ENCODE data around the gene HECW1.

The HECW1 gene

GRCh38 chr7:43509906-43510305 lies 397.5 kb downstream of the HECW1 start:
- TF ChIP-seq NFRKB (IDR thresholded peaks at IDR 0.05) (no peak), TARDBP (IDR thresholded peaks at IDR 0.05) (no peak), FOXM1 (IDR thresholded peaks at IDR 0.05; ENCODE audit: borderline replicate concordance) (no peak), SP1 (IDR thresholded peaks at IDR 0.05) (no peak), LEF1 (IDR thresholded peaks at IDR 0.05; ENCODE audit: borderline replicate concordance) (no peak), ARNT (IDR thresholded peaks at IDR 0.05) (no peak), BHLHE40 (IDR thresholded peaks at IDR 0.05; ENCODE audit: borderline replicate concordance) (no peak), FOXK2 (IDR thresholded peaks at IDR 0.05) (no peak), SUZ12 (IDR thresholded peaks at IDR 0.05) (no peak), CTBP1 (IDR thresholded peaks at IDR 0.05; ENCODE audit: borderline replicate concordance) (no peak), ZNF384 (IDR thresholded peaks at IDR 0.05) (no peak), ELF4 (IDR thresholded peaks at IDR 0.05) (no peak)
- TF ChIP-seq, protein P1, sequence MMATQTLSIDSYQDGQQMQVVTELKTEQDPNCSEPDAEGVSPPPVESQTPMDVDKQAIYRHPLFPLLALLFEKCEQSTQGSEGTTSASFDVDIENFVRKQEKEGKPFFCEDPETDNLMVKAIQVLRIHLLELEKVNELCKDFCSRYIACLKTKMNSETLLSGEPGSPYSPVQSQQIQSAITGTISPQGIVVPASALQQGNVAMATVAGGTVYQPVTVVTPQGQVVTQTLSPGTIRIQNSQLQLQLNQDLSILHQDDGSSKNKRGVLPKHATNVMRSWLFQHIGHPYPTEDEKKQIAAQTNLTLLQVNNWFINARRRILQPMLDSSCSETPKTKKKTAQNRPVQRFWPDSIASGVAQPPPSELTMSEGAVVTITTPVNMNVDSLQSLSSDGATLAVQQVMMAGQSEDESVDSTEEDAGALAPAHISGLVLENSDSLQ (IDR thresholded peaks at IDR 0.05) = no peak
- ChIA-PET POLR2A (no interaction called here), CTCF (interaction anchor here (1.2 kb wide), 1 partner anchor 72 kb away, joined by 3 read pairs; no protein-coding TSS in a partner anchor)
- no peak for DNase-seq (ENCODE audit: extremely low spot score)

GRCh38 chr7:43511029-43511428 lies 398.6 kb downstream of the HECW1 start:
- ChIA-PET POLR2A (no interaction called here), CTCF (no interaction called here)
- TF ChIP-seq L3MBTL2 (conservative IDR thresholded peaks at IDR 0.05) (no peak), CTBP1 (IDR thresholded peaks at IDR 0.05; ENCODE audit: borderline replicate concordance) (no peak), ARNT (IDR thresholded peaks at IDR 0.05) (no peak), TARDBP (IDR thresholded peaks at IDR 0.05) (no peak), BHLHE40 (IDR thresholded peaks at IDR 0.05; ENCODE audit: borderline replicate concordance) (no peak), SP1 (IDR thresholded peaks at IDR 0.05) (no peak), LEF1 (IDR thresholded peaks at IDR 0.05; ENCODE audit: borderline replicate concordance) (no peak), FOXM1 (IDR thresholded peaks at IDR 0.05; ENCODE audit: borderline replicate concordance) (no peak), ZNF384 (IDR thresholded peaks at IDR 0.05) (no peak)
- no peak for DNase-seq (ENCODE audit: extremely low spot score)

DNA sequence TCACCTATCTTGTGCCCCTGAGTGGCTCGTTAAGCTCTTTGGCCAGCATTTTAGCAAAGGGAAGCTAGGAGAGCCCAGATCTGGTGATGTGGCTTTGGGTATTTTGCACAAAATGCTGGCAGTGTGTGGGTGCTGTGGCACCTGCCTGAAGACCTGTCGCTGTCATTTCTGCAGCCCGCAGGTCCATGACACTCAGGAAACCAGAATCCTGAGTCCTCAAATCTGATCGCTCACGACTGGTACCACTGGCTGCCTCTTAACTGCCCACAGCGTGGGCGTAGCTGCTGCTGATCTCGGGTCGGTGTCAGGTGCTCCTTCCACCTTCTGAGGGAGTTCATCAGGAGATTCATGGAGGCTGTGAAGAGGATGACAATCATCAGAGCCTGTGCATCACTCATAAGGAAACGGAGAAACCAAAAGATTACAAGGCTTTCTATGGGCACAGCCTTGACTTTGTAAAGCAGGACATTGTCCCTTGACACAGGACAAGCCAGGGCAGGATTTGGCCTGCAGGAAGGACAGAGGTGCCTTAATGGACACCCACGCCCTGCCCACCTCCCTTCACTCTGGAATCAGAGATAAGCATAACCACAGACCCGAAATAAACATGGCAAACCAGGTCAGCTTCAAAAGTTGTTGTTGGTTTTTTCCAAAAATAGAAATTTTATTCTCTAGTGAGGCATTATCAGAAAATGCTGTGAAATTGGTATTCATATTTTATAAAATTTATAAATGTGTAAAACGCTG lies 399.5 kb downstream of the HECW1 start:
- POLR2A ChIA-PET = no interaction called here
- no peak for DNase-seq (ENCODE audit: extremely low spot score)
- TF ChIP-seq, protein P1 (IDR thresholded peaks at IDR 0.05) = no peak
- TF ChIP-seq LEF1 (IDR thresholded peaks at IDR 0.05; ENCODE audit: borderline replicate concordance) (no peak), CTBP1 (IDR thresholded peaks at IDR 0.05; ENCODE audit: borderline replicate concordance) (no peak), ELF4 (IDR thresholded peaks at IDR 0.05) (no peak), FOXK2 (IDR thresholded peaks at IDR 0.05) (no peak), HDGF (IDR thresholded peaks at IDR 0.05; ENCODE audit: borderline replicate concordance) (no peak), BHLHE40 (IDR thresholded peaks at IDR 0.05; ENCODE audit: borderline replicate concordance) (no peak), FOXM1 (IDR thresholded peaks at IDR 0.05; ENCODE audit: borderline replicate concordance) (no peak)
- CTCF ChIA-PET = no interaction called here

- CTCF ChIA-PET = no interaction called here
- no peak for DNase-seq (ENCODE audit: extremely low spot score)
- no peak for TF ChIP-seq FOXA1 (IDR thresholded peaks at IDR 0.05)
- TF ChIP-seq NFRKB (IDR thresholded peaks at IDR 0.05) = no peak
- TF ChIP-seq SP1 (IDR thresholded peaks at IDR 0.05) = no peak
- no peak for TF ChIP-seq FOXM1 (IDR thresholded peaks at IDR 0.05; ENCODE audit: borderline replicate concordance)
- TF ChIP-seq BHLHE40 (IDR thresholded peaks at IDR 0.05; ENCODE audit: borderline replicate concordance) = no peak
- TF ChIP-seq, protein P1 (IDR thresholded peaks at IDR 0.05) = no peak
- POLR2A ChIA-PET = no interaction called here
Measured at GRCh38 chr7:43513251-43513650, 400.8 kb downstream of the HECW1 start.

- DNase-seq (ENCODE audit: extremely low spot score) = no peak
- POLR2A ChIA-PET = no interaction called here
- no peak for TF ChIP-seq NFRKB (IDR thresholded peaks at IDR 0.05)
- no peak for TF ChIP-seq CTBP1 (IDR thresholded peaks at IDR 0.05; ENCODE audit: borderline replicate concordance)
- no peak for TF ChIP-seq ARNT (IDR thresholded peaks at IDR 0.05)
- no peak for TF ChIP-seq TARDBP (IDR thresholded peaks at IDR 0.05)
- no peak for TF ChIP-seq ELF4 (IDR thresholded peaks at IDR 0.05)
- no peak for TF ChIP-seq SP1 (IDR thresholded peaks at IDR 0.05)
- no peak for TF ChIP-seq LEF1 (IDR thresholded peaks at IDR 0.05; ENCODE audit: borderline replicate concordance)
- TF ChIP-seq FOXK2 (IDR thresholded peaks at IDR 0.05) = no peak
- no peak for TF ChIP-seq FOXA1 (IDR thresholded peaks at IDR 0.05)
- no peak for TF ChIP-seq FOXM1 (IDR thresholded peaks at IDR 0.05; ENCODE audit: borderline replicate concordance)
- CTCF ChIA-PET = no interaction called here
Measured at GRCh38 chr7:43516581-43517342, 404.3 kb downstream of the HECW1 start.

DNA sequence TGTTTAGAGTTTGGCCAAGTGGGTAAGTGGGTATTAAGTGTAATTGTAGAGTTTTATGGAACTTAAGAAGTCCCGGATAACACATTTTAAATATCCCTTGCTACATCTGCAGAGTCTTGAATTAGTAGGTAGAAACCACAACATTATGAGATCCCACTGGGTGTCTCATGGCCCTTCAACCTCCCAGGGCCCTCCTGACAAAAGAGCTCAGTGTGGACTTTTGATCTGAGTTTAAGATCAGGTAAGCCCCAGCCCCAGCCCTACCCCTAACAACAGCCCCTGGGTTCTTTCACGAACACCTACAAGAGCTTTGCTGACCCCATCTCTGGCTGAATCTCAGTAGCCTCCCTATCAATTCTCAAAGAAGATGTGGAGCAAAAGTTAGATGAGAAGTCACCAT lies 405.0 kb downstream of the HECW1 start:
- ChIA-PET CTCF (no interaction called here), POLR2A (no interaction called here)
- no peak for TF ChIP-seq NFRKB (IDR thresholded peaks at IDR 0.05)
- TF ChIP-seq ARNT (IDR thresholded peaks at IDR 0.05) = no peak
- no peak for TF ChIP-seq FOXM1 (IDR thresholded peaks at IDR 0.05; ENCODE audit: borderline replicate concordance)
- TF ChIP-seq L3MBTL2 (conservative IDR thresholded peaks at IDR 0.05) = no peak
- no peak for TF ChIP-seq CTBP1 (IDR thresholded peaks at IDR 0.05; ENCODE audit: borderline replicate concordance)
- TF ChIP-seq SP1 (IDR thresholded peaks at IDR 0.05) = no peak
- TF ChIP-seq ELF4 (IDR thresholded peaks at IDR 0.05) = no peak
- no peak for TF ChIP-seq SUZ12 (IDR thresholded peaks at IDR 0.05)
- no peak for TF ChIP-seq FOXK2 (IDR thresholded peaks at IDR 0.05)
- TF ChIP-seq FOXA1 (IDR thresholded peaks at IDR 0.05) = no peak
- TF ChIP-seq ZNF384 (IDR thresholded peaks at IDR 0.05) = no peak
- no peak for TF ChIP-seq TARDBP (IDR thresholded peaks at IDR 0.05)
- no peak for TF ChIP-seq HDGF (IDR thresholded peaks at IDR 0.05; ENCODE audit: borderline replicate concordance)

More for the DNA sequence above, 405.0 kb downstream of the HECW1 start:
- no peak for DNase-seq (ENCODE audit: extremely low spot score)

All from HEK293T (cell line).